GM12878 (cell line): ENCODE measurements around the gene PIMREG.

Source experiments
- BCL11A ChIP-seq: IDR thresholded peaks from 2 replicates; pipeline ENCODE4 v1.6.1; 2011; ENCODE audit warnings: low read depth, low read length
- BRCA1 ChIP-seq: IDR thresholded peaks from 2 replicates; pipeline ENCODE4 v1.6.1; 2011; ENCODE audit warnings: low read depth, low read length, improper control_type of control experiment
- CBX3 ChIP-seq: fragments of 200-600 bp; sonication (generic); IDR thresholded peaks from 2 replicates; pipeline ENCODE4 v1.6.1; 2016; ENCODE audit warnings: low read depth, borderline replicate concordance
- CEBPB ChIP-seq, 2 experiments: fragments of 150-350 bp in 1 of 2; IDR thresholded peaks; 2 replicates each; pipeline ENCODE4 v1.6.1; 2012 to 2014; ENCODE audit warnings: low read depth in 2 of 2, low read length in 2 of 2, borderline replicate concordance in 1 of 2, inconsistent platforms in 1 of 2
- CTCF ChIP-seq, 3 experiments: IDR thresholded peaks in 2 of 3; conservative IDR thresholded peaks in 1 of 3; 2 replicates each; pipeline ENCODE4 v1.5.1; 2011; ENCODE audit warnings: low read depth in 3 of 3, low read length in 3 of 3, mild to moderate bottlenecking in 3 of 3, control low read depth in 2 of 3, moderate library complexity in 2 of 3, inconsistent platforms in 1 of 3, mixed read lengths in 1 of 3; ENCODE audit not compliant: control insufficient read depth in 2 of 3, insufficient read depth in 1 of 3; ENCODE audit errors: extremely low read depth in 1 of 3
- GABPA ChIP-seq: IDR thresholded peaks from 2 replicates; pipeline ENCODE4 v1.6.1; 2014; ENCODE audit warnings: antibody characterized with exemption, low read depth, mild to moderate bottlenecking, inconsistent platforms
- HDAC6 ChIP-seq: fragments of 200-600 bp; sonication (generic); IDR thresholded peaks from one replicate; pipeline ENCODE4 v1.8.0; 2017; ENCODE audit warnings: antibody characterized with exemption; ENCODE audit not compliant: unreplicated experiment
- IKZF1 ChIP-seq: fragments of 450-650 bp; conservative IDR thresholded peaks from 2 replicates; pipeline ENCODE4 v1.6.1; 2017; ENCODE audit warnings: antibody characterized with exemption, mild to moderate bottlenecking
- NFXL1 ChIP-seq: fragments of 450-650 bp; IDR thresholded peaks from 2 replicates; pipeline ENCODE4 v1.6.1; 2017; ENCODE audit warnings: antibody characterized with exemption, mild to moderate bottlenecking, borderline replicate concordance
- RB1 ChIP-seq: fragments of 450-650 bp; formaldehyde crosslinking; IDR thresholded peaks from 2 replicates; pipeline ENCODE4 v1.6.1; 2017; ENCODE audit warnings: mild to moderate bottlenecking, borderline replicate concordance

DNA sequence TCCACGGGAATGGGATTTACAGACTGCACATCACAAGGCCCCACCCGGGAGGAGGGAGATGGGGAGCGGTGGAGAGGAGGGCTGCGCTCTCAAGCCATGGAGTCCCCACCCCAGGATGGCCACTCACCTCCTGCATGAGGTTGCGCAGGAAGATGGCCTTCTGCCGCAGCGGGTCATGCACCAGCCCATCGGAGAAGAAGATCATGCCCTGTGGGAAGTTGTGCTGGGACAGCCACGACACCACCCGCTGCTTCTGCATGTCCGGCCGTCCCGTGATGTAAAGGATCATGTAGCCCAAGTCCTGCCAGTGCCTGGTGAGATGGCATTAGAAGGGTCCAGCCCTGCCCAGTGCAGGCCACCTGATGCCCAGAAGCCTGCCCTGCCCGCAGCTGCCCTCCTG lies 17.0 kb downstream of the PIMREG start:
- TF ChIP-seq BCL11A = no peak
- no peak for TF ChIP-seq CTCF (IDR thresholded peaks at IDR 0.05 in 2 of 3, conservative IDR thresholded peaks at IDR 0.05 in 1 of 3; ENCODE audit: control insufficient read depth in 2 of 3, extremely low read depth in 1 of 3, insufficient read depth in 1 of 3, low read depth in 3 of 3, low read length in 3 of 3)
- TF ChIP-seq BRCA1 = no peak
- TF ChIP-seq CEBPB (IDR thresholded peaks at IDR 0.05; ENCODE audit: borderline replicate concordance in 1 of 2, low read depth in 2 of 2, low read length in 2 of 2) = no peak
- no peak for TF ChIP-seq CBX3
- no peak for TF ChIP-seq IKZF1
- TF ChIP-seq RB1 = no peak
- TF ChIP-seq NFXL1 = no peak
- TF ChIP-seq GABPA = no peak
- no peak for TF ChIP-seq HDAC6
